Subcutaneous adipose tissue (tissue), 4 donors: ENCODE measurements around the gene NINJ1. TPM values are rescaled to one million over a fixed set of nuclear protein-coding genes. Genes with fewer than 3 reads are reported as not detected.

Experiments
- CTCF ChIP-seq: fragments of 450-650 bp; IDR thresholded peaks from one replicate; pipeline ENCODE4 v1.5.1; 2016; ENCODE audit warnings: low read depth, mild to moderate bottlenecking, control low read depth, antibody characterized with exemption, moderate library complexity
- total RNA-seq, 4 donors: library from RNA; depleted of rRNA; stranded (reverse); fragments of >200 nt; gene quantifications; one replicate each; pipeline ENCODE4 v1.1.0, GENCODE V29; 2016

NINJ1 gene
- total RNA-seq, 4 donors from 2014 or later, result 57.0 to 84.6 (median 69.0) TPM

- TF ChIP-seq CTCF, result no peak
These were observed 34.5 kb upstream of the NINJ1 start for GRCh38 chr9:93168581-93168980.

DNA sequence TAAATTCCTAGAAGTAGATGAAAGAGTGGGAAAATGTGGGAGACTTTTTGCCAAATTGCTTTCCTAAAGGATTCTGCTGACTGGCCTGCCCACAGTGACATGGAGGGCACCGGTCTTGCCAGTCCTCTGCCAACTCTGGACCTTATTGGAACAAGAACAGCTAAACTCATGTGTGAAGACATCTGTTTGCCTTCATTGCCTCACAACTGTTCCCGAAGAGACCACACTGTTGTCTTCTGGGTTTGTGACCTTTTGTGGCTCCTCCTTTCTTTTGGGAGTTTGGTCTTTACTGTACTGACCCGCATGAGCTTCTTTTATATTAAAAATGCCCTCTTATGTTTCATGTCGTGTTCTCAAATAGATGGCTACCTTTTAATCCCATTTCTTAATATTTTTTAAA lies 33.8 kb upstream of the NINJ1 start:
- TF ChIP-seq CTCF, result no peak

DNA sequence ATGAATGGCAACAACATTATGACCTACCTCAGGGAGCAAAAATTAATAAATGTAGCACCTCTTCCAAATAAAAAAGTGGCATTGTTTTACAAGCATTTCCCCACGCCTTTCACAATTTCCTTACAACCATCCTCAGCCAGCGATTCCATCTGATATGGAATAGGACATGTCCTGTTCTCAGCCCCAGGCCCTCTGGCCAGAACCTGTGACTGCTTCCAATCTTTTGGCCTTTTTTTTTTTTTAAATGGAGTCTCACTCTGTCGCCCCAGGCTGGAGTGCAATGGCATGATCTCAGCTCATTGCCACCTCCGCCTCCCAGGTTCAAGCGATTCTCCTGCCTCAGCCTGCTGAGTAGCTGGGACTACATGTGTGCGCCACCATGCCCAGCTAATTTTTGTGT lies 33.1 kb upstream of the NINJ1 start:
- no peak for TF ChIP-seq CTCF

DNA sequence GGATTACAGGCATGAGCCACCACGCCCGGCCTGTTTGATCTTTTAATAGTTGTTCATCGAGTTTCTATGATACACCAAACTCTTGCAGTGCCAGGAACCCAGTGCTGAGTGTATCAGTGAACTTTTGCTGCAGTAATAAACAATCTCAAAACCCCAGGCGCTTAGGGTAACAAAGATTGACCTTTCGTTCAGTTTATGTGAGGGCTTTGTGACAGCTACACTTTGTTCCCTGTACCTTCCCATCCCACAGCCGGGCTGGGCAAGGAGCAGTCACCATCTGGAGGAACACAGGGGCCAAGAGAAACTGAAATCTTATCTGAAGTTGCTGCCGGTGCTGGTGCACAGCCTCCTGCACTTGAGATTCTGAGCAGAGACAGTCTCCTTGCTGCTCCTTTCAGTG lies 32.6 kb upstream of the NINJ1 start:
- TF ChIP-seq CTCF, result no peak

GRCh38 chr9:93164085-93164484 lies 30.0 kb upstream of the NINJ1 start:
- TF ChIP-seq CTCF, result no peak

GRCh38 chr9:93161786-93162562 lies 27.9 kb upstream of the NINJ1 start:
- no peak for TF ChIP-seq CTCF

- no peak for TF ChIP-seq CTCF
These were observed 25.8 kb upstream of the NINJ1 start for GRCh38 chr9:93159601-93160471.
